Trophoblast cell (in vitro differentiated cells and primary cell): ENCODE measurements around the gene IGFL3.

Source experiments
- DNase-seq, 2 donors: peaks; one replicate each; pipeline ENCODE4 v3.0.0-alpha.2; 2016
- H2AFZ ChIP-seq: 2 replicates; pipeline ENCODE4 v1.6.1; 2013; ENCODE audit warnings: low read length, moderate library complexity, mild to moderate bottlenecking; ENCODE audit not compliant: insufficient read depth, poor library complexity
- H2AK5ac ChIP-seq: 2 replicates; pipeline ENCODE4 v1.6.1; 2013; ENCODE audit warnings: mild to moderate bottlenecking, low read length
- H2BK120ac ChIP-seq: 2 replicates; pipeline ENCODE4 v1.6.1; 2013; ENCODE audit warnings: low read length, mild to moderate bottlenecking, moderate library complexity; ENCODE audit not compliant: insufficient read depth, poor library complexity
- H2BK12ac ChIP-seq: 2 replicates; pipeline ENCODE4 v1.6.1; 2013; ENCODE audit warnings: mild to moderate bottlenecking, low read length, moderate library complexity
- H2BK5ac ChIP-seq: 2 replicates; pipeline ENCODE4 v1.6.1; 2013; ENCODE audit warnings: low read length, low read depth, moderate library complexity, mild to moderate bottlenecking; ENCODE audit not compliant: poor library complexity
- H3K14ac ChIP-seq: 2 replicates; pipeline ENCODE4 v1.6.1; 2013; ENCODE audit warnings: mild to moderate bottlenecking, low read length
- H3K18ac ChIP-seq: 2 replicates; pipeline ENCODE4 v1.6.1; 2013; ENCODE audit warnings: mild to moderate bottlenecking, low read length
- H3K23ac ChIP-seq: 2 replicates; pipeline ENCODE4 v1.6.1; 2013; ENCODE audit warnings: low read length
- H3K27ac ChIP-seq: 2 replicates; pipeline ENCODE4 v1.5.1; 2013; ENCODE audit warnings: low read depth, mild to moderate bottlenecking, inconsistent platforms, low read length, moderate library complexity
- H3K27me3 ChIP-seq: 2 replicates; pipeline ENCODE4 v1.6.1; 2013; ENCODE audit warnings: inconsistent platforms, mild to moderate bottlenecking, low read length, moderate library complexity; ENCODE audit not compliant: insufficient read depth
- H3K36me3 ChIP-seq, 2 experiments: 1 replicate in 1 of 2; 2 replicates in 1 of 2; pipeline ENCODE4 v1.6.1; 2013; ENCODE audit warnings: low read length in 2 of 2, mild to moderate bottlenecking in 2 of 2, moderate library complexity in 1 of 2; ENCODE audit not compliant: insufficient read depth in 2 of 2, control insufficient read depth in 1 of 2
- H3K4ac ChIP-seq: 2 replicates; pipeline ENCODE4 v1.6.1; 2013; ENCODE audit warnings: low read depth, mild to moderate bottlenecking, low read length, moderate library complexity
- H3K4me1 ChIP-seq, 2 experiments: 1 replicate in 1 of 2; 2 replicates in 1 of 2; pipeline ENCODE4 v1.6.1; 2013; ENCODE audit warnings: low read length in 2 of 2, mild to moderate bottlenecking in 2 of 2, moderate library complexity in 1 of 2; ENCODE audit not compliant: insufficient read depth in 2 of 2, control insufficient read depth in 1 of 2
- H3K4me2 ChIP-seq: 2 replicates; pipeline ENCODE4 v1.6.1; 2013; ENCODE audit warnings: inconsistent platforms, mild to moderate bottlenecking, low read length, moderate library complexity
- H3K4me3 ChIP-seq: 2 replicates; pipeline ENCODE4 v1.5.1; 2013; ENCODE audit warnings: mild to moderate bottlenecking, low read depth, low read length, inconsistent platforms
- H3K79me1 ChIP-seq: one replicate; pipeline ENCODE4 v1.6.1; 2013; ENCODE audit warnings: low read length
- H3K79me2 ChIP-seq: 2 replicates; pipeline ENCODE4 v1.6.1; 2013; ENCODE audit warnings: low read length, mild to moderate bottlenecking; ENCODE audit not compliant: control insufficient read depth, insufficient read depth, poor library complexity
- H3K9ac ChIP-seq: 2 replicates; pipeline ENCODE4 v1.6.1; 2013; ENCODE audit warnings: mild to moderate bottlenecking, low read length
- H3K9me3 ChIP-seq: 2 replicates; pipeline ENCODE4 v1.6.1; 2013; ENCODE audit warnings: low read depth, mild to moderate bottlenecking, control low read depth, inconsistent platforms, low read length; ENCODE audit not compliant: insufficient read depth
- H4K12ac ChIP-seq: 2 replicates; pipeline ENCODE4 v1.6.1; 2013; ENCODE audit warnings: low read depth, mild to moderate bottlenecking, low read length, moderate library complexity
- H4K8ac ChIP-seq: 2 replicates; pipeline ENCODE4 v1.6.1; 2013; ENCODE audit warnings: low read depth, mild to moderate bottlenecking, low read length, moderate library complexity
- H4K91ac ChIP-seq: one replicate; pipeline ENCODE4 v1.6.1; 2013; ENCODE audit warnings: low read depth, mild to moderate bottlenecking, low read length, moderate library complexity
- WGBS: extraction: QIAGEN DNeasy Blood & Tissue Kit; methylation state at CpG from one replicate; pipeline ENCODE4 v1.1.7; 2013; ENCODE audit warnings: missing lambda C conversion rate; ENCODE audit not compliant: insufficient read length, insufficient coverage; ENCODE audit errors: extremely low coverage; 5-methylcytosine and 5-hydroxymethylcytosine counted together

IGFL3 gene

GRCh38 chr19:46125447-46125846, 959 bp upstream of the IGFL3 start:
- no peak for DNase-seq
- Histone ChIP-seq H4K91ac (no peak overlapping the region), H3K4ac (no peak overlapping the region), H3K4me1 (peaks cover 2% of the 10 kb centered on the region in 2 experiments), H3K79me2 (no peaks in the 10 kb centered on the region), H2AFZ (no peak overlapping the region), H2BK120ac (no peak overlapping the region), H3K27me3 (no peaks in the 10 kb centered on the region), H3K23ac (peak overlapping the region; percentile 71), H2BK12ac (no peak overlapping the region), H3K9me3 (no peaks in the 10 kb centered on the region), H2AK5ac (no peak overlapping the region), H3K4me2 (no peak overlapping the region), H3K36me3 (no peaks in the 10 kb centered on the region), H3K79me1 (no peaks in the 10 kb centered on the region), H4K8ac (no peak overlapping the region), H2BK5ac (no peak overlapping the region), H4K12ac (no peak overlapping the region), H3K9ac (no peak overlapping the region), H3K4me3 (no peak overlapping the region), H3K27ac (no peak overlapping the region), H3K14ac (no peak overlapping the region), H3K18ac (no peak overlapping the region)
- no CpG with 5 or more reads among the region's 4 CpGs for WGBS

- peak overlapping the region; percentile 1 for H3K27ac ChIP-seq
- no peak overlapping the region for H2AK5ac ChIP-seq
- peaks cover 4% of the 10 kb centered on the region for H3K9me3 ChIP-seq
- H2AFZ ChIP-seq = no peak overlapping the region
- peak overlapping the region; percentile 37 for H2BK120ac ChIP-seq
- peak overlapping the region; percentile 60 for H4K91ac ChIP-seq
- DNase-seq = peak in 1 of 2 donors; percentile 60
- H3K23ac ChIP-seq = no peak overlapping the region
- H3K4me1 ChIP-seq = peaks cover 4 to 10% of the 10 kb centered on the region in 2 experiments
- H3K4me3 ChIP-seq = no peak overlapping the region
- no peak overlapping the region for H3K9ac ChIP-seq
- H4K12ac ChIP-seq = no peak overlapping the region
- no peak overlapping the region for H4K8ac ChIP-seq
- H2BK12ac ChIP-seq = no peak overlapping the region
- H3K36me3 ChIP-seq = no peaks in the 10 kb centered on the region
- peak overlapping the region; percentile 4 for H2BK5ac ChIP-seq
- H3K79me2 ChIP-seq = no peaks in the 10 kb centered on the region
- H3K18ac ChIP-seq = no peak overlapping the region
- no peak overlapping the region for H3K4me2 ChIP-seq
- H3K4ac ChIP-seq = no peak overlapping the region
- H3K27me3 ChIP-seq = no peaks in the 10 kb centered on the region
- H3K14ac ChIP-seq = peak overlapping the region; percentile 33
- peaks cover 16% of the 10 kb centered on the region for H3K79me1 ChIP-seq
- WGBS = no CpG with 5 or more reads among the region's 3 CpGs
These were observed 6.4 kb downstream of the IGFL3 start for GRCh38 chr19:46118136-46118535.

- Histone ChIP-seq H4K12ac (no peak overlapping the region), H2AFZ (no peak overlapping the region), H3K4me2 (no peak overlapping the region), H2AK5ac (no peak overlapping the region), H4K8ac (no peak overlapping the region), H3K9me3 (peaks cover 4% of the 10 kb centered on the region), H3K18ac (no peak overlapping the region), H3K27me3 (no peaks in the 10 kb centered on the region), H3K36me3 (no peaks in the 10 kb centered on the region), H3K4ac (no peak overlapping the region), H3K27ac (no peak overlapping the region), H3K23ac (no peak overlapping the region), H3K9ac (no peak overlapping the region), H3K4me3 (no peak overlapping the region), H2BK5ac (no peak overlapping the region), H4K91ac (no peak overlapping the region), H3K14ac (no peak overlapping the region), H3K4me1 (peaks cover 4 to 10% of the 10 kb centered on the region in 2 experiments), H2BK12ac (no peak overlapping the region), H3K79me2 (no peaks in the 10 kb centered on the region), H2BK120ac (no peak overlapping the region), H3K79me1 (peaks cover 19% of the 10 kb centered on the region)
- no CpG with 5 or more reads among the region's 3 CpGs for WGBS
- DNase-seq = no peak
These were observed 8.4 kb downstream of the IGFL3 start for GRCh38 chr19:46116121-46116520.

DNA sequence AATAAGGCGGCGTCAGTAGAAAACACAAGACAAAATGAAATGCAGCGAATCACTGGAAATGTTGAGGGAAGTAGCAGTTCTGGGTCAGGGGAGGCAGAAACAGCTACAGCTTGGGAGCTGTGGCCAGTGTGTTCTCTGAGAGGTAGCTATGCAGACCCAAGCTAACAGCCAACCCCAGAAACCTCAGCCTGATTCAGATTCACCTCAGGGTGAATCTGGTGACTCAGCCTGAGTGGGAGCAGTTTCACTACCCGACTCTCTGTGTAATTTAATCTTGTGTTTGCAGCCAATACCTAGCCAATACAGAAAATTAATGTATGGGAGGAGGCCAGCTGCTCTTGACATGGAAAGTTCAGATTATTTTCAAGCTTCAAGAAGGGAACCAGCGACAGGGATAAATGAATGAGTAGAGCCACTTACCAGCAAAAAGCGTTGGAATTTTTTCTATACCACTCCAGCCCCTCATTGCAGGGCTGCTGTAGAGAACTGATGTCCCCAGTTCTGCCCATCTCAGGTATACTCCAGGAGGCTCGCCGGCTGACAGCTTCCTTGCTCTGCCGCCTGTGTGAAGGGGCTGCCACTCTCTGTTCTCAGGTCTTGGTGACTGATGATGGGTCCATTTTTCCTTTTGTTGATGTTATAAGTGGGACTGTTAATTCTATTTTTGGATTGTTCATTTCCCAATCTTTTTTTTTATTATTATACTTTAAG, 8.9 kb downstream of the IGFL3 start:
- peak overlapping the region; percentile 66 for H2BK5ac ChIP-seq
- peaks cover 4% of the 10 kb centered on the region for H3K9me3 ChIP-seq
- DNase-seq = no peak
- no peak overlapping the region for H3K4ac ChIP-seq
- peaks cover 4 to 10% of the 10 kb centered on the region in 2 experiments for H3K4me1 ChIP-seq
- H3K18ac ChIP-seq = no peak overlapping the region
- peak overlapping the region; percentile 74 for H2BK12ac ChIP-seq
- peak overlapping the region; percentile 85 for H4K91ac ChIP-seq
- H2BK120ac ChIP-seq = peak overlapping the region; percentile 91
- WGBS = no CpG with 5 or more reads among the region's 9 CpGs
- H3K79me2 ChIP-seq = no peaks in the 10 kb centered on the region
- H3K4me2 ChIP-seq = no peak overlapping the region
- no peak overlapping the region for H3K9ac ChIP-seq
- H3K27me3 ChIP-seq = no peaks in the 10 kb centered on the region
- H3K23ac ChIP-seq = no peak overlapping the region
- no peak overlapping the region for H3K4me3 ChIP-seq
- no peak overlapping the region for H4K8ac ChIP-seq
- H3K79me1 ChIP-seq = peaks cover 19% of the 10 kb centered on the region
- peak overlapping the region; percentile 74 for H3K27ac ChIP-seq
- H2AK5ac ChIP-seq = peak overlapping the region; percentile 77
- peak overlapping the region; percentile 46 for H2AFZ ChIP-seq
- H3K14ac ChIP-seq = peak overlapping the region; percentile 78
- no peaks in the 10 kb centered on the region for H3K36me3 ChIP-seq
- no peak overlapping the region for H4K12ac ChIP-seq
